SK-N-MC (cell line): ENCODE data around the gene ASTN2.

Experiments used
- DNase-seq: peaks from one replicate; pipeline ENCODE4 v3.0.0-alpha.2; 2011; ENCODE audit warnings: low read depth, low spot score
- H3K27ac ChIP-seq: fragments of 200-600 bp; sonication (generic); 2 replicates; pipeline ENCODE4 v1.5.1; 2016; ENCODE audit warnings: mixed run types
- H3K36me3 ChIP-seq: fragments of 200-600 bp; sonication (generic); 2 replicates; pipeline ENCODE4 v1.6.1; 2017; ENCODE audit warnings: antibody characterized with exemption, low read length, mixed read lengths; ENCODE audit not compliant: insufficient read depth
- H3K4me3 ChIP-seq: fragments of 200-600 bp; sonication (generic); 2 replicates; pipeline ENCODE4 v1.5.1; 2016
- H3K9ac ChIP-seq: fragments of 200-600 bp; sonication (generic); 2 replicates; pipeline ENCODE4 v1.8.0; 2017; ENCODE audit warnings: mixed run types, mixed read lengths; ENCODE audit not compliant: insufficient read length
- H3K9me3 ChIP-seq: fragments of 200-600 bp; sonication (generic); 2 replicates; pipeline ENCODE4 v1.6.1; 2017; ENCODE audit warnings: low read depth, mild to moderate bottlenecking, antibody characterized with exemption, low read length, moderate library complexity, mixed read lengths
- EZH2 ChIP-seq: fragments of 200-600 bp; sonication (generic); IDR thresholded peaks from one replicate; pipeline ENCODE4 v1.6.1; 2017; ENCODE audit warnings: antibody characterized with exemption
- FOXP2 ChIP-seq: optimal IDR thresholded peaks from 2 replicates; pipeline ENCODE3; 2011; ENCODE audit warnings: mild to moderate bottlenecking, moderate library complexity; ENCODE audit not compliant: insufficient read depth; ENCODE audit errors: extremely low read length, control extremely low read depth
- POLR2AphosphoS5 ChIP-seq: IDR thresholded peaks from 2 replicates; pipeline ENCODE4 v1.6.1; 2012; ENCODE audit warnings: mild to moderate bottlenecking, low read depth, low read length, borderline replicate concordance

Gene ASTN2

DNA sequence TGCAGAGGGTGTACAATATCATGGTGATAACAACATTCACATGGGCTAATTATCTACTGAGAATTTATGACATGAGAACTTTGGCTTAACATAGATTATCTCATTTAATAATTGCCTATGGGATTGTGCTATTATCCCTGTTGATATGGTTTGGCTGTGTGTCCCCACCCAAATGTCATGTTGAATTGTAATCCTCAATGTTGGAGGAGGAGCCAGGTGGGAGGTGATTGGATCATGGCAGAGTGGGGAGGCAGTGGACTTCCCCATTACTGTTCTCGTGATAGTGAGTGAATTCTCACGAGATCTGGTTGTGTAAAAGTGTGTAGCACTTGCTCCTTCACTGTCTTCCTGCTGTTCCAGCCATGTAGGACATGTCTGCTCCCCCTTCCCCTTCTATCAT is 541.4 kb downstream of the ASTN2 start:
- TF ChIP-seq EZH2 (no peak), FOXP2 (no peak), POLR2AphosphoS5 (no peak)
- Histone ChIP-seq H3K4me3 (no peak overlapping the region), H3K27ac (no peak overlapping the region), H3K36me3 (no peaks in the 10 kb centered on the region), H3K9ac (no peak overlapping the region), H3K9me3 (peaks cover 8% of the 10 kb centered on the region; the same call in 1 of the 2 replicates)
- DNase-seq = no peak

DNA sequence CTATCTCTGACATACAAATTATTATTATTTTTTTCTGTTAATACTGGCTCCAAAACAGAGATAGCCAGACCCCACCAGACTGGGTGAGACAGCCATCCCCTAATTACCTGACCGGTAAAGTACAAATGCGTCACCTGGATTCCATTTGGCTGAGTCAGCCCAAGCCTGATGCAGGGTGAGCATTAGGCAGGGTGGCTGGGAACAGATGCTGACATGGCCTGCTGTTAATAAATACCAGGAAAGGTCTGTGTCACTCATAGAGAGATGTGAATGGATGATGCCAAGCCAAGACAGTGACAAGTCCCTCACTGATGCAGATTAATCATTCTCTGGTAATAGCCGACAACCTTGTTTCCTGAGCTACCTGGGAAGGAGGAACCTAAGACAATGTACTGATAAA is 544.3 kb downstream of the ASTN2 start:
- H3K4me3 ChIP-seq = no peak overlapping the region
- no peak overlapping the region for H3K27ac ChIP-seq
- H3K9ac ChIP-seq = no peak overlapping the region
- TF ChIP-seq EZH2 (no peak), POLR2AphosphoS5 (no peak)
- no peaks in the 10 kb centered on the region for H3K36me3 ChIP-seq
- no peak for DNase-seq
- H3K9me3 ChIP-seq = no peaks in the 10 kb centered on the region

DNA sequence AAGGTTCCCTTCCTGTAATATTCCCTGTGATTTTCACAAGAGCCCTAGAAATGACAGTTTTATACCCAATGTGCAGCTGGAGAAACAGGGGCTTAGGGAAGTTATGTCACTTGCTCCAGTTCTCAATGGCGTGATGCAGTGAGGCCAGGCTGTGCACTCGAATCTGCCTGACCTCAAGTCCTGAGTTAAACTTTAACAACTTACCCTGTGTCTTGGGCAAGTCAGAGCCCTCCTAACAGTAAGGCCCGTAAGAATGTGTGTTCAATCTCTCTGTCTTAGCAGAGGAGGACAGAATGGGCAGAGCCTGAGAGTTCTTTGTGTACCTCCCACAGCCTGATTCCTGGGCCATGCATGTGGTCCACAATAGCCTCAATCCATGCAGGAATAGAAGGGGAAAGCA is 546.7 kb downstream of the ASTN2 start:
- Histone ChIP-seq H3K27ac (no peak overlapping the region), H3K9me3 (no peaks in the 10 kb centered on the region), H3K36me3 (no peaks in the 10 kb centered on the region), H3K9ac (no peak overlapping the region), H3K4me3 (no peak overlapping the region)
- no peak for TF ChIP-seq EZH2
- no peak for TF ChIP-seq POLR2AphosphoS5
- no peak for TF ChIP-seq FOXP2
- DNase-seq = no peak

DNA sequence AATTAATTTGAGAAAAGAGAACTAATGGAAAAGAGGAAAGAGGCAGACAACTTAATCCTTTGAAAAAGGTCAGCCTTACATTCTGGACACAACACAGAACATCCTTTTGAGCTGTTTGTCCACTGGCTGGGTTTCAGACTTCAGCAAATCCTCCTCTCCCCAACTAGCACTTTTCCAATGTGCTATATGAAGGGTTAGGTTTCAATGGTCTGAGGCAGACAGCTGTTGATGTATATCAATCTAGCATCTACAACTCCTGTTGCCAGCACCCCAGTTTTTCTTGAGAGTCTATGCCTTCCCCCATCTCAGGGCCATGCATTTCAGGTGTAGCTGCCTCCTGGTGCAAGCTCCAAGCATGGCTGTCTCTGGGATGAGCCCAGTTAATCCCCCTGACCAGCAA is 553.5 kb downstream of the ASTN2 start:
- H3K36me3 ChIP-seq = no peaks in the 10 kb centered on the region
- no peak overlapping the region for H3K27ac ChIP-seq
- no peak overlapping the region for H3K9ac ChIP-seq
- no peak for DNase-seq
- no peaks in the 10 kb centered on the region for H3K9me3 ChIP-seq
- H3K4me3 ChIP-seq = no peak overlapping the region
- TF ChIP-seq POLR2AphosphoS5 (no peak), FOXP2 (no peak), EZH2 (no peak)

DNA sequence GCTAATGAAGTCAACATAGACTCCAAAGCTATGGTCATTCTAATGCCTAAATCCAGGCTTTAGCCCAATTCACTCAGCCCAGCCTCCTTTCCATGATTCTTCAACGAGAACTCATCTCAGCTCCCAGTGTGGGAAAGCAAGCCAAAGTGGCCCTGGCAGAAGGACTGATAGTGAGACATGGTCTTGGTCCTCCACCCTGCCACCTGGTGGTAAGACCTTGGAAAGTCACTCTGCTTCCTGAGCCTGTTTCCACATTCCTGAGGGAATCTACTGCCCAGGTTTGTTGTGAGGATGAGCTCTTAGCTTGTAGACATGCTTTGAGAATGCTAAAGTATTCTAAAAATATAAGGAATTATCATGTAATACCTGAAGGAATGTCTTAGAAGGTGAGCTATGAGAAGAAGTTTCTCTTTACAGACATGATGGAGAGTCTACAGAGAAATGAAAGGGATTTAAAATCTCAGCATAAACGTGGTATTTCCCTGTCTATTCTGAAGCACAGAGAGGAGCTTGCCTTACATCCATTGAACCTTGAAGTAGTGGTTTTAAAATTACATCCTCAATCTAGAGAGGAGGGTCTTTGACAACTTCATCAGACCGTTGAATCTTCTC is 554.2 kb downstream of the ASTN2 start:
- DNase-seq = no peak
- TF ChIP-seq EZH2 (no peak), POLR2AphosphoS5 (no peak), FOXP2 (no peak)
- H3K9ac ChIP-seq = no peak overlapping the region
- no peak overlapping the region for H3K4me3 ChIP-seq
- H3K36me3 ChIP-seq = no peaks in the 10 kb centered on the region
- no peak overlapping the region for H3K27ac ChIP-seq
- H3K9me3 ChIP-seq = no peaks in the 10 kb centered on the region

DNA sequence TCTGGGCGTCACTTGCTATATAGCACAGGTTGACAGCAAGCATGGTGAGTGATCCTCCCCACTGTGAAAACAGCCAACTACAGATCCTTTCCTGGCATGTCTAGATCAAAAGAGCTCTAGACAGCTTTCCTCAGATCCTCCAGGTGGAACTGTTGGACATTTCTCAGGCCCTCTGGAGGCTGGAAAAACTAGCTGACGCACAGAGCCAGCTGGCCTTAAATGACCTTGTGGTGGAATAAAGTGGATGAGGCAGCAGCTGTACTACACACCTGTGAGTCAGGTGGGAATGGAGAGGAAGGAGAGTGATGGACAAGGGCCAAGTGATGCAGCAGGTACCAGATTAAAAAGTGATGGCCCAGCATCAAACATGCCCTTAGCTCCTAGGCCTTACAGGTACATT is 555.1 kb downstream of the ASTN2 start:
- TF ChIP-seq FOXP2 (no peak), POLR2AphosphoS5 (no peak), EZH2 (no peak)
- DNase-seq = no peak
- H3K9me3 ChIP-seq = no peaks in the 10 kb centered on the region
- H3K36me3 ChIP-seq = no peaks in the 10 kb centered on the region
- H3K27ac ChIP-seq = no peak overlapping the region
- no peak overlapping the region for H3K9ac ChIP-seq
- no peak overlapping the region for H3K4me3 ChIP-seq

DNA sequence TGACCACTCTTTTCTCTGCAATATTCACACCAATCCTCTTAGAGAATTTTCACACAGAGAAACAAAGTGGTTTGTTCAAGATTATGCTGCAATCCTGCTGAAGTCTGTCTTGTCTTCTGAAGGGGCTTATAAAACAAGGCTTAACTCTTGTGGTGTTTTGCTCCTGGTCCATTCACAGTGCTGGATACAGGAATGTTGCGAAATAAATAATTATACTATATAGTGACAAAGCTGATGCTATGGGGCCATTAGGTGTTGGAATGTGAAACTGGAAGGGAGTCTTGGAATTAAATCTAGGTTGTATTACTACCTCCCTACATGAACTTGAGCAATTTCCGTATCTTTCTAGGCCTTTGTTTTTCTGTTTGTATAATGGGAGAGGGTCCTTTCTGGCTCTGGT is 557.5 kb downstream of the ASTN2 start:
- no peaks in the 10 kb centered on the region for H3K9me3 ChIP-seq
- no peak overlapping the region for H3K27ac ChIP-seq
- TF ChIP-seq FOXP2 = no peak
- no peak for TF ChIP-seq POLR2AphosphoS5
- TF ChIP-seq EZH2 = no peak
- no peak overlapping the region for H3K4me3 ChIP-seq
- DNase-seq = no peak
- no peaks in the 10 kb centered on the region for H3K36me3 ChIP-seq
- no peak overlapping the region for H3K9ac ChIP-seq

DNA sequence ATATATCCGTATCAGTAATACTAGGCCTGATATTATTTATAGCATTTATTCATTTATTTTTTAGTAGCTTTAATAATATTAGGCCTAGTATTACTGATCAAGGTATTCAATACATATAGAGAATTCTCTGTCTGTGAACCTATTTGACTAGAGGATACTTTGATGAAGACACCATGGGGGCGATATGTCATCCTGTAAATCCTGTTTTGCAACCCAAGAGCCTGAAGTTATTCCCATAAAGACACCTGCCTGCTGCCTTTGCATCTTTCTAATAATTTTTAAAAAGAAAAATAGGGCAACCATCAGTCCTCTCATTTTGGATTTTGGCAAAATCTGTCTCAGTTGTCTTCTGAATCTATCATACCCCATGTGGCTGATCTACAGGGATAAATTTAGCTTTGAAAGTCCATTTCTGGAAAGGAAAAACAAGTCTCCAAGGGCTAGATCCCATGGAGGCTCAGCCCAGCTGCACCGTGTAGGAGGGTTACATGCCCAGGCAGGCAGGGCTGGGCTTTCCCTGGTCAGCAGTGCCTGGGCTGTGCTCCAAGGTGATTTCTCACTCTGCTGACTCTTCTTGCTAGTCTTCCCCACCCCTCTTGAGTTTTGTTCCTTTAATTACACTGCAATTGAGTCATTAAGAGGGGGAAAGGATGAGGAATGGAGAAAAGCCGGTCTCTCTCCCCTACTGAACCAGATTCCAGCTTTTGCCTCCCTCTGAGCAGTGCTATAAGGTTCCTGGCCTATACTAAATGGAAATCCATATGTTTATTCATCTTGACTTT is 558.8 kb downstream of the ASTN2 start:
- H3K27ac ChIP-seq = no peak overlapping the region
- no peaks in the 10 kb centered on the region for H3K36me3 ChIP-seq
- TF ChIP-seq FOXP2 (no peak), EZH2 (no peak), POLR2AphosphoS5 (no peak)
- H3K9ac ChIP-seq = no peak overlapping the region
- H3K9me3 ChIP-seq = no peaks in the 10 kb centered on the region
- no peak for DNase-seq
- no peak overlapping the region for H3K4me3 ChIP-seq

DNA sequence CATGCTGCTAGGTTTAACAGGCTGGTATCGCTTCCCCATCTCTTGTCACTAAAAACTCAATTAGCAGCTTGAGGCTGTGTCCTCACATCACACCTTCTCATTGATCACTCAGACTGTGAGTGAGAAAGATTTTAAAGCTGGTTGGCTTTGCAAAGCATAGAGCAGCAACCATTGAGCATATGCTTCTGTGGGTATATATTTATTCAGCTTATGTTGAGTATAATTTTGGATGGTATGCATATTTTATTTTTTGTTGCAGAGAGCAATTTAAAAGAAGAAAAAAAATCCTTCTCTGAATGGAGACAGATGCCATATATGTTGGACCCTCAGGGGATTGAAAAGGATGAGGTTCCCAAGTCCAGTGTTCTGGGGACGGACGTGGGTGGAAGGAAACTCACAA is 565.1 kb downstream of the ASTN2 start:
- DNase-seq = no peak
- Histone ChIP-seq H3K9me3 (no peaks in the 10 kb centered on the region), H3K9ac (no peak overlapping the region), H3K36me3 (no peaks in the 10 kb centered on the region), H3K4me3 (no peak overlapping the region), H3K27ac (no peak overlapping the region)
- TF ChIP-seq EZH2 (no peak), POLR2AphosphoS5 (no peak), FOXP2 (no peak)
